Frontal cortex (tissue), 4 donors: Measurements from ENCODE around the gene NBEA. TPM values are rescaled to one million over a fixed set of nuclear protein-coding genes. Genes with fewer than 3 reads are reported as not detected.
A peak's percentile ranks its signal among the peaks of the same experiment; 100 is the strongest.

Source experiments
- DNase-seq, 2 donors: peaks; one replicate each; pipeline ENCODE4 v3.0.0; 2012; ENCODE audit warnings: low spot score in 2 of 2
- FAIRE-seq: peaks from 2 replicates; lab custom pipeline; 2012; peaks lifted over from hg19 to GRCh38; lab: Jason Lieb, UNC
- small RNA-seq: library from RNA; depleted of rRNA; stranded (forward); fragments of <200 nt; gene quantifications from one replicate; pipeline ENCODE3, GENCODE V24; 2014
- total RNA-seq: library from RNA; depleted of rRNA; stranded (reverse); fragments of >200 nt; gene quantifications from one replicate; pipeline ENCODE4 v1.2.3, GENCODE V29; 2014
- donor health status: control.
- donor health status: control.
- donor health status: control.

The NBEA gene
- total RNA-seq, 1 donor from 2014 or later: 209 TPM

GRCh38 chr13:35712907-35713761, 771.1 kb downstream of the NBEA start:
- DNase-seq: no peak
- no peak for FAIRE-seq

GRCh38 chr13:35714121-35714520, 772.1 kb downstream of the NBEA start:
- DNase-seq: no peak

GRCh38 chr13:35714588-35715377, 772.7 kb downstream of the NBEA start:
- DNase-seq (no peak), FAIRE-seq (no peak)

More at GRCh38 chr13:35714121-35714520, 772.1 kb downstream of the NBEA start:
- no peak for FAIRE-seq

GRCh38 chr13:35716186-35716585, 774.1 kb downstream of the NBEA start:
- DNase-seq (no peak), FAIRE-seq (no peak)

GRCh38 chr13:35716729-35717128, 774.7 kb downstream of the NBEA start:
- DNase-seq (no peak), FAIRE-seq (no peak)

- FAIRE-seq: no peak
These were observed 776.0 kb downstream of the NBEA start for GRCh38 chr13:35718084-35718483.

GRCh38 chr13:35720290-35720689, 778.2 kb downstream of the NBEA start:
- FAIRE-seq: no peak
- no peak for DNase-seq

More at GRCh38 chr13:35718084-35718483, 776.0 kb downstream of the NBEA start:
- DNase-seq: no peak

GRCh38 chr13:35720690-35721554, 778.9 kb downstream of the NBEA start:
- DNase-seq: peak; percentile 21 to 63
- FAIRE-seq: no peak

Small RNA genes within 50 kb of the gene (small RNA-seq; reads per million reads assigned to genes)
- not detected for gene RF00017
